ENCODE data around the gene ATAD1. TPM values are rescaled to one million over a fixed set of nuclear protein-coding genes. Genes with fewer than 3 reads are reported as not detected.
"Not testable (repeated sequence)": the region's sequence is repeated elsewhere in the genome, so short reads cannot be mapped to it uniquely, and the experiment has no call there.

Gene ATAD1
- total RNA-seq, 1 experiment from 2014 or later, result 15.7 TPM

GRCh38 chr10:87739703-87740102, 78.3 kb downstream of the ATAD1 start:
- H3K4me2 ChIP-seq (ENCODE audit: low read length), result no peak overlapping the region
- intact Hi-C loops (cut with micrococcal nuclease), result no loop called here
- no peaks in the 10 kb centered on the region for H4K20me1 ChIP-seq (ENCODE audit: low read length)
- DNase-seq (no peak), ATAC-seq (no peak)
- H3K79me2 ChIP-seq (ENCODE audit: low read length), result no peaks in the 10 kb centered on the region
- peaks cover 18% of the 10 kb centered on the region for H3K4me1 ChIP-seq (ENCODE audit: insufficient read depth, low read length)
- H3F3A ChIP-seq (ENCODE audit: low read length, unreplicated experiment), result no peaks in the 10 kb centered on the region
- H3K27ac ChIP-seq (ENCODE audit: low read length), result no peak overlapping the region
- H3K9ac ChIP-seq (ENCODE audit: low read length), result no peak overlapping the region
- no peak overlapping the region for H2AFZ ChIP-seq (ENCODE audit: low read length)
- H3K27me3 ChIP-seq (ENCODE audit: low read length), result no peaks in the 10 kb centered on the region
- H3K9me3 ChIP-seq (ENCODE audit: low read length), result no peaks in the 10 kb centered on the region
- ChIA-PET CTCF (no interaction called here), POLR2A (ENCODE audit: unreplicated experiment) (interaction anchor here (0.6 kb wide), 1 partner anchor 1909 kb away, joined by 4 read pairs; no protein-coding TSS in a partner anchor)
- H3K4me3 ChIP-seq (ENCODE audit: low read length), result no peak overlapping the region
- no peaks in the 10 kb centered on the region for H3K36me3 ChIP-seq (ENCODE audit: low read depth, low read length)
- H3K9me2 ChIP-seq (replicated peaks; ENCODE audit: low read length), result no peaks in the 10 kb centered on the region
- no TSS peak for BruUV-seq (replicated peaks)
- TF ChIP-seq EZH2 (IDR thresholded peaks at IDR 0.05; ENCODE audit: low read length, unreplicated experiment) (no peak), EZH2phosphoT487 (IDR thresholded peaks at IDR 0.05; ENCODE audit: borderline replicate concordance, low read length) (no peak), CTCF (conservative IDR thresholded peaks at IDR 0.05; ENCODE audit: low read depth, low read length) (no peak)

GRCh38 chr10:87738253-87738652, 79.8 kb downstream of the ATAD1 start:
- H3K27ac ChIP-seq (ENCODE audit: low read length); H3K9me3 ChIP-seq (ENCODE audit: low read length); H2AFZ ChIP-seq (ENCODE audit: low read length); H3K4me3 ChIP-seq (ENCODE audit: low read length); H3K79me2 ChIP-seq (ENCODE audit: low read length); H3K9me2 ChIP-seq (replicated peaks; ENCODE audit: low read length); H3K36me3 ChIP-seq (ENCODE audit: low read depth, low read length); H3K27me3 ChIP-seq (ENCODE audit: low read length); DNase-seq; H3K4me2 ChIP-seq (ENCODE audit: low read length); POLR2A ChIA-PET (ENCODE audit: unreplicated experiment); intact Hi-C loops (cut with micrococcal nuclease); BruUV-seq (replicated peaks); H3F3A ChIP-seq (ENCODE audit: low read length, unreplicated experiment); H4K20me1 ChIP-seq (ENCODE audit: low read length); H3K9ac ChIP-seq (ENCODE audit: low read length); ATAC-seq: not testable (repeated sequence)
- CTCF ChIA-PET, result interaction anchor here (0.6 kb wide), 1 partner anchor 26 kb away, joined by 3 read pairs; no protein-coding TSS in a partner anchor
- H3K4me1 ChIP-seq (ENCODE audit: insufficient read depth, low read length), result peaks cover 18% of the 10 kb centered on the region

GRCh38 chr10:87734987-87735827, 82.8 kb downstream of the ATAD1 start:
- Histone ChIP-seq H3K9me2 (replicated peaks; ENCODE audit: low read length) (no peaks in the 10 kb centered on the region), H3K4me3 (ENCODE audit: low read length) (no peak overlapping the region), H3K27me3 (ENCODE audit: low read length) (no peaks in the 10 kb centered on the region), H2AFZ (ENCODE audit: low read length) (no peak overlapping the region), H3K4me2 (ENCODE audit: low read length) (no peak overlapping the region), H3K9ac (ENCODE audit: low read length) (no peak overlapping the region), H3K36me3 (ENCODE audit: low read depth, low read length) (no peaks in the 10 kb centered on the region), H3K4me1 (ENCODE audit: insufficient read depth, low read length) (peaks cover 11% of the 10 kb centered on the region; the same call in 1 of the 2 replicates), H3K27ac (ENCODE audit: low read length) (no peak overlapping the region), H3K79me2 (ENCODE audit: low read length) (no peaks in the 10 kb centered on the region), H4K20me1 (ENCODE audit: low read length) (no peaks in the 10 kb centered on the region), H3F3A (ENCODE audit: low read length, unreplicated experiment) (no peaks in the 10 kb centered on the region), H3K9me3 (ENCODE audit: low read length) (no peaks in the 10 kb centered on the region)
- no TSS peak for BruUV-seq (replicated peaks)
- ChIA-PET POLR2A (ENCODE audit: unreplicated experiment) (interaction anchor here (0.6 kb wide), 1 partner anchor 212 kb away, joined by 3 read pairs; no protein-coding TSS in a partner anchor), CTCF (interaction anchor here (0.6 kb wide), 2 partner anchors 201 kb away, joined by 3 to 8 read pairs; no protein-coding TSS in a partner anchor)
- TF ChIP-seq EZH2 (IDR thresholded peaks at IDR 0.05; ENCODE audit: low read length, unreplicated experiment) (no peak), CTCF (conservative IDR thresholded peaks at IDR 0.05; ENCODE audit: low read depth, low read length) (peak; percentile 87), EZH2phosphoT487 (IDR thresholded peaks at IDR 0.05; ENCODE audit: borderline replicate concordance, low read length) (no peak)
- peak; percentile 64 for DNase-seq
- peak; percentile 70 for ATAC-seq
- intact Hi-C loops (cut with micrococcal nuclease), result loop anchor here (1.0 kb wide), 2 partner anchors 79 to 202 kb away; no protein-coding TSS in a partner anchor

All from PC-3 (cell line).